ENCODE data around the gene MYH15.

DNA sequence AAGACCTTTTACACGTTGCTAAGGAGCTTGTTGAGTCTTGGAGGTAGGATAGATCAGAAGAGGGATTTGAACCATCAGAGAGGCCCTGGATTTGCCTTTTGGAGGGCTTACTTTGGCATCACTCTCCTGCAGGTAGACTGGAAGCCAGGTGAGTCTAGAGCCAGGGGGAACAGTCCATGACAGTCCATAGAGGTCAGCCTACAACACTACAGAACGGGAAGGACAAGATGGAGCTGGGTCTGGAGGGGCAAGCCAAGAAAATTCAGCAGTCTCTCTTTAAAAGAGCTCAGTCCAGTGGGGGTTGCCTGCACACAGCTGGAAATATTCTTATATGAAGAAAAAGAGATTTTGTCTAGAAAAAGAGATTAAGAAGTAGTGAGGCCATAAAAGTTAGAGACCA is 153.4 kb downstream of the MYH15 start:
- TF ChIP-seq, protein P1, sequence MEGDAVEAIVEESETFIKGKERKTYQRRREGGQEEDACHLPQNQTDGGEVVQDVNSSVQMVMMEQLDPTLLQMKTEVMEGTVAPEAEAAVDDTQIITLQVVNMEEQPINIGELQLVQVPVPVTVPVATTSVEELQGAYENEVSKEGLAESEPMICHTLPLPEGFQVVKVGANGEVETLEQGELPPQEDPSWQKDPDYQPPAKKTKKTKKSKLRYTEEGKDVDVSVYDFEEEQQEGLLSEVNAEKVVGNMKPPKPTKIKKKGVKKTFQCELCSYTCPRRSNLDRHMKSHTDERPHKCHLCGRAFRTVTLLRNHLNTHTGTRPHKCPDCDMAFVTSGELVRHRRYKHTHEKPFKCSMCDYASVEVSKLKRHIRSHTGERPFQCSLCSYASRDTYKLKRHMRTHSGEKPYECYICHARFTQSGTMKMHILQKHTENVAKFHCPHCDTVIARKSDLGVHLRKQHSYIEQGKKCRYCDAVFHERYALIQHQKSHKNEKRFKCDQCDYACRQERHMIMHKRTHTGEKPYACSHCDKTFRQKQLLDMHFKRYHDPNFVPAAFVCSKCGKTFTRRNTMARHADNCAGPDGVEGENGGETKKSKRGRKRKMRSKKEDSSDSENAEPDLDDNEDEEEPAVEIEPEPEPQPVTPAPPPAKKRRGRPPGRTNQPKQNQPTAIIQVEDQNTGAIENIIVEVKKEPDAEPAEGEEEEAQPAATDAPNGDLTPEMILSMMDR (conservative IDR thresholded peaks at IDR 0.05 in 1 of 2, IDR thresholded peaks at IDR 0.05 in 1 of 2; ENCODE audit: extremely low read depth in 1 of 2, insufficient read depth in 1 of 2, low read depth in 1 of 2, low read length in 2 of 2) = no peak
- TF ChIP-seq EZH2 (IDR thresholded peaks at IDR 0.05; ENCODE audit: borderline replicate concordance, low read length) = no peak

Data from mammary epithelial cell (primary cell).